GM23248 (cell line): ENCODE results near the gene EP300. TPM values are rescaled to one million over a fixed set of nuclear protein-coding genes. Genes with fewer than 3 reads are reported as not detected.

ENCODE experiments used
- DNase-seq: peaks from one replicate; pipeline ENCODE4 v3.0.0-alpha.2; 2015
- H2AFZ ChIP-seq: fragments of 200-600 bp; sonication (generic); 2 replicates; pipeline ENCODE4 v1.6.1; 2016; ENCODE audit warnings: antibody characterized with exemption
- H3F3A ChIP-seq: fragments of 200-600 bp; sonication (generic); 2 replicates; pipeline ENCODE4 v1.6.1; 2016; ENCODE audit warnings: mild to moderate bottlenecking, antibody characterized with exemption, mixed run types; ENCODE audit not compliant: insufficient read depth
- H3K27ac ChIP-seq: fragments of 200-600 bp; sonication (generic); 2 replicates; pipeline ENCODE4 v1.5.1; 2016; ENCODE audit warnings: mild to moderate bottlenecking
- H3K27me3 ChIP-seq: fragments of 200-600 bp; sonication (generic); replicated peaks from 2 replicates; pipeline ENCODE4 v1.6.1; 2016; ENCODE audit warnings: mild to moderate bottlenecking; ENCODE audit not compliant: insufficient read depth
- H3K36me3 ChIP-seq: fragments of 200-600 bp; sonication (generic); 2 replicates; pipeline ENCODE4 v1.6.1; 2016; ENCODE audit warnings: low read depth, mild to moderate bottlenecking
- H3K4me1 ChIP-seq: fragments of 200-600 bp; sonication (generic); 2 replicates; pipeline ENCODE4 v1.6.1; 2016; ENCODE audit warnings: mild to moderate bottlenecking; ENCODE audit not compliant: insufficient read depth
- H3K4me2 ChIP-seq: fragments of 200-600 bp; sonication (generic); one replicate; pipeline ENCODE4 v1.6.1; 2016; ENCODE audit warnings: mild to moderate bottlenecking; ENCODE audit not compliant: unreplicated experiment
- H3K4me3 ChIP-seq: fragments of 200-600 bp; sonication (generic); 2 replicates; pipeline ENCODE4 v1.5.1; 2016; ENCODE audit warnings: mild to moderate bottlenecking
- H3K79me2 ChIP-seq: fragments of 200-600 bp; sonication (generic); 2 replicates; pipeline ENCODE4 v1.6.1; 2016; ENCODE audit warnings: mild to moderate bottlenecking; ENCODE audit not compliant: insufficient read depth
- H3K9ac ChIP-seq: fragments of 200-600 bp; sonication (generic); 2 replicates; pipeline ENCODE4 v1.6.1; 2016; ENCODE audit warnings: mild to moderate bottlenecking
- H3K9me2 ChIP-seq: fragments of 200-600 bp; sonication (generic); 2 replicates; pipeline ENCODE4 v1.6.1; 2016; ENCODE audit warnings: mixed run types, mild to moderate bottlenecking, moderate library complexity; ENCODE audit not compliant: insufficient read depth
- H3K9me3 ChIP-seq: fragments of 200-600 bp; sonication (generic); one replicate; pipeline ENCODE4 v1.6.1; 2017; ENCODE audit warnings: low read depth
- H4K20me1 ChIP-seq: fragments of 200-600 bp; sonication (generic); 2 replicates; pipeline ENCODE4 v1.6.0; 2016; ENCODE audit not compliant: insufficient read depth
- EZH2 ChIP-seq: fragments of 200-600 bp; sonication (generic); IDR thresholded peaks from 2 replicates; pipeline ENCODE4 v1.6.1; 2018; ENCODE audit warnings: antibody characterized with exemption, mild to moderate bottlenecking; ENCODE audit not compliant: insufficient read depth, poor library complexity, severe bottlenecking
- EZH2phosphoT487 ChIP-seq: fragments of 200-600 bp; sonication (generic); IDR thresholded peaks from 2 replicates; pipeline ENCODE4 v1.6.1; 2018; ENCODE audit warnings: antibody characterized with exemption, moderate library complexity, mild to moderate bottlenecking, low read depth; ENCODE audit not compliant: insufficient read depth
- WGBS, 2 experiments: methylation state at CpG; one replicate each; pipeline ENCODE4 v1.1.6; 2015 to 2017; ENCODE audit warnings: low lambda C conversion rate in 2 of 2, low coverage in 1 of 2; ENCODE audit errors: missing lambda C conversion rate in 2 of 2; 5-methylcytosine and 5-hydroxymethylcytosine counted together
- in situ Hi-C: fragments of 300-500 bp; cut with MboI; formaldehyde crosslinking; loops from 2 replicates; pipeline ENCODE4 v1.15.0; 2020
- polyA plus RNA-seq: library from polyadenylated mRNA; unstranded; fragments of >200 nt; fragmentation: Nextera tagmentation; extraction: Ambion mirVana; gene quantifications from 2 replicates; pipeline ENCODE4 v1.2.1, GENCODE V29; 2016
- total RNA-seq: library from RNA; depleted of rRNA; stranded (reverse); fragments of >200 nt; shearing (Covaris generic); gene quantifications from 2 replicates; pipeline ENCODE4 v1.2.3, GENCODE V29; 2014

The EP300 gene
- total and polyA plus RNA-seq, 2 experiments from 2014 or later = 11.4 to 18.8 TPM

DNA sequence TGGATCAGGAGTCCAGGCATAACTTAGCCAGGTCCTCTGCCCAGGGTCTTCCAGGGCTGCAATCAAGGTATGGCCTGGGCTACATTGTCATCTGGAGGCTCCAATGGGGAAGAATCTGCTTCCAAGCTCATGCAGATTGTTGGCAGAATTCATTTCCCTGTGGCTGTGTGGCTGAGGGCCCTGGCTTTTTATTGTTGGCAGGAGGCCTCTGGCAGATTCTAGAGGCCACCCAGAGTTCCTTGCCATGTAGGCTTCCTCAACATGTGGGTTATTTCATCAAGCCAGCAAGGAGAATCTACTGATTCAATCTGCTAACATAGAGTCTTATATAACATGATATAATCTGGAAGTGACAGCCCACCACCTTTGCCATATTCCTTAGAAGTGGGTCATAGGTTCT is 16.4 kb upstream of the EP300 start:
- in situ Hi-C loops = no loop called here
- Histone ChIP-seq H3K4me3 (no peak overlapping the region), H3K9me3 (no peaks in the 10 kb centered on the region), H3K4me2 (no peak overlapping the region), H3K36me3 (no peaks in the 10 kb centered on the region), H2AFZ (no peak overlapping the region), H3K79me2 (no peaks in the 10 kb centered on the region), H3K9ac (no peak overlapping the region), H3K4me1 (no peaks in the 10 kb centered on the region), H3K27me3 (no peaks in the 10 kb centered on the region), H3K27ac (no peak overlapping the region), H3F3A (no peaks in the 10 kb centered on the region), H4K20me1 (no peaks in the 10 kb centered on the region), H3K9me2 (no peaks in the 10 kb centered on the region)
- no peak for DNase-seq
- TF ChIP-seq EZH2 = no peak
- TF ChIP-seq EZH2phosphoT487 = no peak

GRCh38 chr22:41076857-41077256 is 15.5 kb upstream of the EP300 start:
- DNase-seq = no peak
- no peaks in the 10 kb centered on the region for H3F3A ChIP-seq
- no peak overlapping the region for H3K9ac ChIP-seq
- H4K20me1 ChIP-seq = no peaks in the 10 kb centered on the region
- H3K4me3 ChIP-seq = no peak overlapping the region
- no peaks in the 10 kb centered on the region for H3K9me3 ChIP-seq
- no peak overlapping the region for H3K4me2 ChIP-seq
- no peak overlapping the region for H2AFZ ChIP-seq
- TF ChIP-seq EZH2phosphoT487 (no peak), EZH2 (no peak)
- H3K9me2 ChIP-seq = no peaks in the 10 kb centered on the region
- 72% methylated on average over 1 of the region's 1 CpG for whole genome bisulfite sequencing, 2 experiments
- H3K36me3 ChIP-seq = no peaks in the 10 kb centered on the region
- in situ Hi-C loops = no loop called here
- H3K27me3 ChIP-seq = no peaks in the 10 kb centered on the region
- no peaks in the 10 kb centered on the region for H3K79me2 ChIP-seq
- H3K27ac ChIP-seq = no peak overlapping the region
- no peaks in the 10 kb centered on the region for H3K4me1 ChIP-seq

DNA sequence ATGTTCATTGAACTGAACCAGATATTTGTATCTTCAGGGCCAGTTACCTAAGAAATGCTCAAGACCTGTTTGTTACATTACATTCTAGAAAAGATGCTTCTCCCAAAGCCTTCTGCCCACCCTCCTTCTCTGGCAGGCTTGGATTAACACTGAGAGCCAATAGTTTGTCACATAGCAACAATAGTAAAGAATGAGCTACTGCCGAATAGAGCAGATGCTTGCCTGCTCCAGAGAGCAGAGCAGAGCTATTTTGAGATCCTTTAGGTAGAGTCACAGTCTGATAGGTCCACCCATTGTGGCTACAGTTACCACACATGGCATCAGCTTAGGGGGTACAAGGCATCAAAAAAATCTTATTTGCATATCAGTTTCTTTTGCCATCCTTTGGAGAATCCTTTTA is 13.5 kb upstream of the EP300 start:
- Histone ChIP-seq H3K9me2 (no peaks in the 10 kb centered on the region), H3K4me1 (no peaks in the 10 kb centered on the region), H3K9me3 (no peaks in the 10 kb centered on the region), H3K4me3 (no peak overlapping the region), H2AFZ (no peak overlapping the region), H3K27ac (no peak overlapping the region), H3K4me2 (no peak overlapping the region), H3K36me3 (no peaks in the 10 kb centered on the region), H3K27me3 (no peaks in the 10 kb centered on the region), H3K9ac (no peak overlapping the region), H3F3A (no peaks in the 10 kb centered on the region), H4K20me1 (no peaks in the 10 kb centered on the region), H3K79me2 (no peaks in the 10 kb centered on the region)
- 42 to 52% methylated on average over 1 of the region's 1 CpG for WGBS, 2 experiments
- no peak for DNase-seq
- no peak for TF ChIP-seq EZH2phosphoT487
- no peak for TF ChIP-seq EZH2
- in situ Hi-C loops = no loop called here

DNA sequence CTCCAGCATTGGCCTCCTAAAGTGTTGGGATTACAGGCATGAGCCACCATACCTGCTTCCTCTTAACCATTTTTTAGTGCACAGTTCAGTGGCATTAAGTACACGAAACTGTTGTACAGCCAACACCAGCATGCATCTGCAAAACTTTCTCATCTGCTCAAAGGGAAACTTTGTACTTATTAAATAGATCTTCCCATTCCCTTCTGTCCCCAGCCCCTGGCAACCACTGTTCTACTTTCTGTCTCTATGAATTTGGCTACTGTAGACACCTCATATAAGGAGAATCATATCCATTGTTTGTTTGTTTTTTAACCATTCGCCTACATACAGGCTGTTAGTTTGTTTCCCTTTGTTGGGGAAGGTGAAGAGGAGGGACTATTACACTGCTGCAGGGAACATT is 6.5 kb upstream of the EP300 start:
- no peaks in the 10 kb centered on the region for H4K20me1 ChIP-seq
- in situ Hi-C loops = no loop called here
- H3K27me3 ChIP-seq = no peaks in the 10 kb centered on the region
- H3K36me3 ChIP-seq = no peaks in the 10 kb centered on the region
- H3K9ac ChIP-seq = no peak overlapping the region
- no peak overlapping the region for H2AFZ ChIP-seq
- TF ChIP-seq EZH2 = no peak
- no peak for TF ChIP-seq EZH2phosphoT487
- no peaks in the 10 kb centered on the region for H3K79me2 ChIP-seq
- peaks cover 5% of the 10 kb centered on the region; the same call in 1 of the 2 replicates for H3F3A ChIP-seq
- DNase-seq = no peak
- 89 to 97% methylated on average over 2 of the region's 2 CpGs for WGBS, 2 experiments
- no peak overlapping the region for H3K4me2 ChIP-seq
- no peak overlapping the region for H3K27ac ChIP-seq
- H3K4me1 ChIP-seq = no peaks in the 10 kb centered on the region
- no peaks in the 10 kb centered on the region for H3K9me2 ChIP-seq
- H3K9me3 ChIP-seq = no peaks in the 10 kb centered on the region
- H3K4me3 ChIP-seq = no peak overlapping the region
